D721Med (cell line): Measurements from ENCODE around the gene P2RX3.

Source experiments
- DNase-seq: peaks from one replicate; pipeline ENCODE4 v3.0.0; 2011; ENCODE audit warnings: low spot score; ENCODE audit not compliant: insufficient read length
- FAIRE-seq: peaks from 2 replicates; lab custom pipeline; 2011; peaks lifted over from hg19 to GRCh38; lab: Jason Lieb, UNC
- CTCF ChIP-seq: IDR thresholded peaks from 2 replicates; pipeline ENCODE4 v1.5.1; 2012; ENCODE audit warnings: mild to moderate bottlenecking, control low read depth; ENCODE audit not compliant: insufficient read depth; ENCODE audit errors: missing control alignments

P2RX3 gene

GRCh38 chr11:57380975-57381374 lies 42.8 kb downstream of the P2RX3 start, which contains the start of gene PRG3:
PRG3 (minus strand) TSS chr11:57381150; CDS start chr11:57380708, 442 bp downstream.
- FAIRE-seq, result no peak
- TF ChIP-seq CTCF, result no peak
- no peak for DNase-seq

GRCh38 chr11:57386178-57386940 lies 48.2 kb downstream of the P2RX3 start:
- no peak for TF ChIP-seq CTCF

GRCh38 chr11:57387289-57388030 lies 49.3 kb downstream of the P2RX3 start:
- no peak for TF ChIP-seq CTCF
- FAIRE-seq, result no peak
- DNase-seq, result no peak

More at GRCh38 chr11:57386178-57386940, 48.2 kb downstream of the P2RX3 start:
- no peak for FAIRE-seq
- DNase-seq, result no peak

GRCh38 chr11:57390535-57390934 lies 52.4 kb downstream of the P2RX3 start, which contains the start of gene PRG2:
PRG2 (minus strand) TSS chr11:57390650; CDS start chr11:57389944, 706 bp downstream.
- no peak for DNase-seq
- no peak for FAIRE-seq
- no peak for TF ChIP-seq CTCF

- TF ChIP-seq CTCF, result no peak
- no peak for FAIRE-seq
- DNase-seq, result no peak
Measured at GRCh38 chr11:57391111-57391510, 53.0 kb downstream of the P2RX3 start.

GRCh38 chr11:57391539-57391938 lies 53.4 kb downstream of the P2RX3 start:
- no peak for FAIRE-seq
- no peak for DNase-seq
- TF ChIP-seq CTCF, result no peak
